GM13977 (cell line): ENCODE data around the gene TRIM34.

ENCODE experiments used
- DNase-seq: peaks from one replicate; pipeline ENCODE4 v3.0.0; 2012; ENCODE audit warnings: low spot score
- in situ Hi-C: fragments of 300-500 bp; cut with MboI; formaldehyde crosslinking; loops from one replicate; pipeline ENCODE4 v1.12.0; 2022; ENCODE audit warnings: low sequenced_read_pairs, low pct_unique_long_range_greater_than_20kb, mixed read lengths, inconsistent platforms; ENCODE audit not compliant: unreplicated experiment
- TF ChIP-seq, protein P1 (sequence below): IDR thresholded peaks from 2 replicates; pipeline ENCODE4 v1.5.1; 2012; ENCODE audit warnings: mild to moderate bottlenecking, control low read depth; ENCODE audit not compliant: insufficient read depth; ENCODE audit errors: extremely low read depth, missing control alignments

Gene TRIM34

DNA sequence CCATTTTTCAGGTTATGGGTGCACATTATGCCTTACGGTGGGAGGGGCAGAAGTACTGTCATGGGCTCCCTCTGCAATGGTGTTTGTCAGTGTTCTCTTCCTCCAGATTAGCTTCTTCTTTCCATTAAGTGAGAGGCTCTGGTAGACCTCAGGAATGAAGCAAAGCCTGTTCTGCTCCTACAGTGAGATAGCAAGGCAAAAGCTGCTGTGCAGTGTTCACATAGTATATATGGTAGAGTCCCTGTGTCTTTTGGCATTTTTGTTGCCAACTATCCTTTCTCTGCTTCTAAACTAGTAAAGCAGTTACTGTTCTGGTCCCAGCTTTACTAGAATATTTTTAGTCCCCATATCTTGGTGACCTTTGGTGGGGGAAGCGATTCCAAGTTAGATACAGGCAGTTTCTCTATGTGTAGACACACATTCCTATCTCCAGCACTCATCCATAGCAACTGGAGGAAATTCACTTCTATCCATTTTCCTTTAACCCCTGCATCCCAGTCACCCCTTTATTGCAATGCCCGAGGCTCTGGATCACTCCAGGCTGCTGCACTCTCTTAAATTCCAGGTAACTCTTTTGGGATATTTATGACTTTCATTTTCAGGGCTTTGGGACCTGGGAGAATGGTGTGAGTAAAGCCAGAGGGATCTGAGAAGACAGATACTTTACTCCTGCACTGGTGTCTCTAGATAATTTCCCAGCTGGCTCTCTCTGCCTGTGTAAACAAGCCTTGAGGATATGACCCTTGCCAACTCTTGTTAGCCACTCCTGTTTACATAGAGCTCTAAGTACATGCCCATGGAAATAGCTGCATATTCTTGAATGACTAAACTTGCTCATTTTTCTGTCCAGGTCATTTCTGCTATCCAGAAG lies 3.9 kb upstream of the TRIM34 start:
- DNase-seq: no peak
- TF ChIP-seq, protein P1, sequence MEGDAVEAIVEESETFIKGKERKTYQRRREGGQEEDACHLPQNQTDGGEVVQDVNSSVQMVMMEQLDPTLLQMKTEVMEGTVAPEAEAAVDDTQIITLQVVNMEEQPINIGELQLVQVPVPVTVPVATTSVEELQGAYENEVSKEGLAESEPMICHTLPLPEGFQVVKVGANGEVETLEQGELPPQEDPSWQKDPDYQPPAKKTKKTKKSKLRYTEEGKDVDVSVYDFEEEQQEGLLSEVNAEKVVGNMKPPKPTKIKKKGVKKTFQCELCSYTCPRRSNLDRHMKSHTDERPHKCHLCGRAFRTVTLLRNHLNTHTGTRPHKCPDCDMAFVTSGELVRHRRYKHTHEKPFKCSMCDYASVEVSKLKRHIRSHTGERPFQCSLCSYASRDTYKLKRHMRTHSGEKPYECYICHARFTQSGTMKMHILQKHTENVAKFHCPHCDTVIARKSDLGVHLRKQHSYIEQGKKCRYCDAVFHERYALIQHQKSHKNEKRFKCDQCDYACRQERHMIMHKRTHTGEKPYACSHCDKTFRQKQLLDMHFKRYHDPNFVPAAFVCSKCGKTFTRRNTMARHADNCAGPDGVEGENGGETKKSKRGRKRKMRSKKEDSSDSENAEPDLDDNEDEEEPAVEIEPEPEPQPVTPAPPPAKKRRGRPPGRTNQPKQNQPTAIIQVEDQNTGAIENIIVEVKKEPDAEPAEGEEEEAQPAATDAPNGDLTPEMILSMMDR: no peak
- in situ Hi-C loops: no loop called here

DNA sequence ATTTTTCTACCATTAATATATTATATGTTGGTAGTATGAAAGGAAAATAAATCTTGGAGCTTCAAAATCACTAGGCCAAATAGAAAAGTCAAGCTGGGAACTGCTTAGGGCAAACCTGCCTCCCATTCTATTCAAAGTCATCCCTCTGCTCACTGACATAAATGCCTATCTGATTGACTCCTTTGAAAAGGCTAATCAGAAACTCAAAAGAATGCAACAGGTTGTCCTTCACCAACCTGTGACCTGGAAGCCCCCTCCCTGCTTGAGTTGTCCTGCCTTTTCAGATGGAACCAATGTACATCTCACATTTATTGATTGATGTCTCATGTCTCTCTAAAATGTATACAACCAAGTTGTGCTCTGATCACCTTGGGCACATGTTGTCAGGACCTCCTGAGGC lies 3.2 kb upstream of the TRIM34 start:
- DNase-seq: no peak
- in situ Hi-C loops: no loop called here
- TF ChIP-seq, protein P1: no peak

- TF ChIP-seq, protein P1: no peak
- DNase-seq: no peak
- in situ Hi-C loops: no loop called here
Observed at GRCh38 chr11:5622802-5623201, 2.0 kb upstream of the TRIM34 start.

GRCh38 chr11:5625281-5625680 lies 480 bp downstream of the TRIM34 start:
- no peak for DNase-seq
- TF ChIP-seq, protein P1: no peak
- in situ Hi-C loops: no loop called here

DNA sequence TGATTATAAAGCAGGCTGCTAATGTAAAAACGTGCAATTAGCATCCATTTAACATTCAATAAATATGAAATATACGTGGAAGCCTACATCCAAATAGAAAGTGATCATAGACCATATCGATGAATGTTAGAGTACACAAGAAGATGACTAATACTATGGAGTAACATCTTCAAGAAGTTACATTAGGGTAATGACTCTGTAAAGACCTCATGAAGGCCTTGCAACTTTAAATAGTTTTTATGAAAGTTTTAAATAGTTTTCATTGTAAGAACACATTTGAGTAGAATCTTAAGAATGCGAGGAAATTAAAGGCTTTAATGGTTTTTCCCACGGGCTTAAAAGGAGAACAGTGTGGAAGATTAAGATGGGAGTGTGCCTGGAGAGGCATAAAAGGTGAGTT lies 1.4 kb downstream of the TRIM34 start:
- in situ Hi-C loops: no loop called here

DNA sequence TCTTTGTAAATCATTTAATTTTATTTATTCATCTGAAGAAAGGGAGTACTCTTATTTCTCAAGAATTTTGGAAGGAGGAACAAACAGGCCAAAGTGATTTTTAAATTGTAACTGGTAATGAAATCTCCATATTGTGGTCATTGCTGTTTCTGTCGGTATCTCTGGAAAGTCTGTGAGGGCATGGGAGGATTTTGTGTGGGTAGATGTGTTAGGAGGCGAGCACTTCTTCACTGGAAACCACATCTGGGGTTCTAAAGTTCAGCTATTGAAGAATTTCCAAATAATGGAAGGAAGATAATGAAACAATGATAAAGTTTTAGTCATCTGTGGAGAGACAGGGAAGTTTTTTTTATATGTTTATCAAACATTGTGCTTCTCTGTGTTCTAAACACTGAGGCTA lies 6.6 kb downstream of the TRIM34 start:
- in situ Hi-C loops: no loop called here
- no peak for DNase-seq
- TF ChIP-seq, protein P1: no peak

More for the DNA sequence above, 1.4 kb downstream of the TRIM34 start:
- TF ChIP-seq, protein P1: no peak
- DNase-seq: no peak
